Measurements from ENCODE around the gene RPS6KB2.

The RPS6KB2 gene

GRCh38 chr11:67441731-67442351 lies 13.5 kb downstream of the RPS6KB2 start:
- DNase-seq (ENCODE audit: low read depth): no peak
- no peak for TF ChIP-seq CTCF (IDR thresholded peaks at IDR 0.05; ENCODE audit: low read depth, low read length, missing control alignments)
- no peak overlapping the region for H3K4me3 ChIP-seq (ENCODE audit: low read depth, low read length)
- in situ Hi-C loops (cut with HindIII; ENCODE audit: low sequenced_read_pairs): no loop called here

DNA sequence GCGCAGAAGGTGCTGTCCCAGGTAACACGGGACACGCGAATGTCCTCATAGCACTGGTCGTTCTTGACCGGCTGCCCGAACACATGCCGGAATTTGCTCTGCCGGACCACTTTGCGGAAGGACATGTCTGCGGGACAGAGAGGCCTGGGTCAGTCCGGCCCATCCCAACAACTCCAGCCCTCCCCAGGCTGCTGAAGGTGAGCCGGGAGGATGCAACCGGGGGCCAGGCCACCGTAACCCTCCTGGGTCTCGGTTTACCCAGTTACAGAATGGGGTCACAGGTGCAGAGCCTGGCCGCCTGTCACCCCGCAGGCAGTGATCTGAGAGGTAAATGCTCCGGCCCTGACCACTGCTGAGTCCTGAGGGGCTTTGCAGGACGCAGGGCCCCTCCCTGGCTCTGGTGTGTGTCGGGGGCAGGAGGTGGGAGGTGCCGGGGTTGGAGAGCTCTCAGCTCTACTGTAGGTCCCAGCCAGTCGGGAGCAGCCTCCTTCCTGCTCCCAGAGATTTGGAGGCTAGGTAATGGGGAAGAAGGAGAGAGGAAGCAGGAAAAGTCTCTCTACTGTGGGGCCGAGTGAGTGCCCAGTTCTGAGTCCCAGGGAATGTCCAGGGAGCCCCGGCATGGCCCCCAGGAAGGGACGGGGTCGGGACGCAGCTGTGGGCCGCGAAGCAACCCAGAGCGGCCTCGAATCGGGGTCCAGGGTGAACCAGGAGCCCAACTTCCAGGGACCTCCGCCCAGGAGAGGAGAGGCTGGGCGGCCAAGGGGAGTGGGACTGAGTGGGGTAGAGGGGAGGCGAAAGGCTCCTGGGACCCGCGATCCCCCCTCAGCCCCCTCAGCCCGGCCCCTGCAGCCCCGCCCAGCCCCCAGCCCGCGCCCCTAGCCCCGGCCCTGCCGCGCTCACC lies 14.5 kb downstream of the RPS6KB2 start:
- peak overlapping the region; percentile 79 for H3K4me3 ChIP-seq (ENCODE audit: low read depth, low read length)
- DNase-seq (ENCODE audit: low read depth): no peak
- in situ Hi-C loops (cut with HindIII; ENCODE audit: low sequenced_read_pairs): no loop called here
- TF ChIP-seq CTCF (IDR thresholded peaks at IDR 0.05; ENCODE audit: low read depth, low read length, missing control alignments): no peak

- no peak for TF ChIP-seq CTCF (IDR thresholded peaks at IDR 0.05; ENCODE audit: low read depth, low read length, missing control alignments)
- no peak overlapping the region for H3K4me3 ChIP-seq (ENCODE audit: low read depth, low read length)
- no peak for DNase-seq (ENCODE audit: low read depth)
- in situ Hi-C loops (cut with HindIII; ENCODE audit: low sequenced_read_pairs): no loop called here
Measured at GRCh38 chr11:67445515-67445914, 17.2 kb downstream of the RPS6KB2 start.

DNA sequence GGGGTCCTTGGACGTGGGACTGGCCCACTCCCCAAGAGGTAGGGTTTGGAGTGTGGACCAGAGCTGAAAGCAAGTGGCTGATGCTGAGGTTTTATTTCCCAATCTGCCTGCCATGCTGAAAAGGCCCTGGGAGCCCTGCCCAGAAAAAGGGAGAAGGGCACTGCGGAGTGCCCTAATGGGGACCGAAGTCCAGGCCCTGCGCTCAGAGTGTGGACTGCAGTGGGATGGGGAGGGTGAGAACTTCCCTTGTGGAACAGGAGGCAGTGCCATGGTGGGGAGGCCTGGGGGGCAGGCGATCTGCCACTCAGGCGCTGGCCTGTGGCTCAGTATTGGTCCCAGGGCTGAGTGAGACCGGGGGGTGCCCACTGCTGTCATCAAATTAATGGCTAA lies 19.9 kb downstream of the RPS6KB2 start:
- in situ Hi-C loops (cut with HindIII; ENCODE audit: low sequenced_read_pairs): no loop called here
- DNase-seq (ENCODE audit: low read depth): no peak
- no peak for TF ChIP-seq CTCF (IDR thresholded peaks at IDR 0.05; ENCODE audit: low read depth, low read length, missing control alignments)
- no peak overlapping the region for H3K4me3 ChIP-seq (ENCODE audit: low read depth, low read length)

- in situ Hi-C loops (cut with HindIII; ENCODE audit: low sequenced_read_pairs): no loop called here
- no peak overlapping the region for H3K4me3 ChIP-seq (ENCODE audit: low read depth, low read length)
- no peak for TF ChIP-seq CTCF (IDR thresholded peaks at IDR 0.05; ENCODE audit: low read depth, low read length, missing control alignments)
- DNase-seq (ENCODE audit: low read depth): no peak
Measured at GRCh38 chr11:67449116-67449844, 21.0 kb downstream of the RPS6KB2 start.

- no peak overlapping the region for H3K4me3 ChIP-seq (ENCODE audit: low read depth, low read length)
- in situ Hi-C loops (cut with HindIII; ENCODE audit: low sequenced_read_pairs): no loop called here
- DNase-seq (ENCODE audit: low read depth): no peak
- TF ChIP-seq CTCF (IDR thresholded peaks at IDR 0.05; ENCODE audit: low read depth, low read length, missing control alignments): no peak
Measured at GRCh38 chr11:67450796-67451657, 22.7 kb downstream of the RPS6KB2 start.
